Keratinocyte (primary cell): Measurements from ENCODE around the gene GRIK4. TPM values are rescaled to one million over a fixed set of nuclear protein-coding genes. Genes with fewer than 3 reads are reported as not detected.

ENCODE experiments used
- DNase-seq: peaks from one replicate; pipeline ENCODE4 v3.0.0-alpha.2; 2011; ENCODE audit warnings: low read depth, missing footprints, low spot score
- FAIRE-seq: peaks from 2 replicates; lab custom pipeline; 2011; peaks lifted over from hg19 to GRCh38; lab: Jason Lieb, UNC
- H2AFZ ChIP-seq: 2 replicates; pipeline ENCODE4 v1.6.0; 2012; ENCODE audit warnings: low read length, control low read depth, inconsistent platforms; ENCODE audit not compliant: control insufficient read depth
- H3K27ac ChIP-seq: 2 replicates; pipeline ENCODE4 v1.5.1; 2011; ENCODE audit warnings: low read length; ENCODE audit not compliant: control insufficient read depth, insufficient read depth
- H3K27me3 ChIP-seq: 3 replicates; pipeline ENCODE4 v1.6.0; 2011; ENCODE audit warnings: low read length; ENCODE audit not compliant: control insufficient read depth, insufficient read depth; ENCODE audit errors: extremely low read depth
- H3K36me3 ChIP-seq, 2 experiments: 2 replicates in 1 of 2; 3 replicates in 1 of 2; pipeline ENCODE4 v1.5.1; 2011; ENCODE audit warnings: low read length in 2 of 2, mild to moderate bottlenecking in 1 of 2; ENCODE audit not compliant: control insufficient read depth in 2 of 2, insufficient read depth in 2 of 2; ENCODE audit errors: extremely low read depth in 1 of 2
- H3K4me1 ChIP-seq: 3 replicates; pipeline ENCODE4 v1.5.1; 2011; ENCODE audit warnings: low read length; ENCODE audit not compliant: control insufficient read depth, insufficient read depth; ENCODE audit errors: extremely low read depth
- H3K4me2 ChIP-seq: 3 replicates; pipeline ENCODE4 v1.6.0; 2011; ENCODE audit warnings: low read depth, low read length; ENCODE audit not compliant: control insufficient read depth, insufficient read depth; ENCODE audit errors: extremely low read depth
- H3K4me3 ChIP-seq, 3 experiments: fragments of 200-600 bp in 1 of 3; sonication (generic) in 1 of 3; 2 replicates in 2 of 3; 3 replicates in 1 of 3; pipeline ENCODE4 v1.5.1; 2011 to 2016; ENCODE audit warnings: low read length in 3 of 3, mild to moderate bottlenecking in 3 of 3, control low read depth in 2 of 3, inconsistent platforms in 1 of 3, low read depth in 1 of 3, mixed read lengths in 1 of 3, mixed run types in 1 of 3, moderate library complexity in 1 of 3; ENCODE audit not compliant: control insufficient read depth in 2 of 3, insufficient read depth in 2 of 3; ENCODE audit errors: extremely low read depth in 1 of 3
- H3K79me2 ChIP-seq: 2 replicates; pipeline ENCODE4 v1.6.0; 2012; ENCODE audit warnings: low read length; ENCODE audit not compliant: control insufficient read depth, insufficient read depth
- H3K9ac ChIP-seq: 3 replicates; pipeline ENCODE4 v1.6.0; 2011; ENCODE audit warnings: low read length; ENCODE audit not compliant: control insufficient read depth, insufficient read depth; ENCODE audit errors: extremely low read depth
- H3K9me1 ChIP-seq: 3 replicates; pipeline ENCODE4 v1.6.0; 2011; ENCODE audit warnings: low read length; ENCODE audit not compliant: control insufficient read depth, insufficient read depth; ENCODE audit errors: extremely low read depth
- H3K9me3 ChIP-seq: 2 replicates; pipeline ENCODE4 v1.5.1; 2012; ENCODE audit warnings: low read depth, low read length; ENCODE audit not compliant: control insufficient read depth
- H4K20me1 ChIP-seq: 3 replicates; pipeline ENCODE4 v1.6.0; 2011; ENCODE audit warnings: low read length; ENCODE audit not compliant: control insufficient read depth, insufficient read depth; ENCODE audit errors: extremely low read depth
- EZH2 ChIP-seq: IDR thresholded peaks from one replicate; pipeline ENCODE4 v1.6.1; 2012; ENCODE audit warnings: inconsistent platforms, mild to moderate bottlenecking, low read length, moderate library complexity
- dilution Hi-C: fragments of 300-500 bp; cut with MboI; formaldehyde crosslinking; loops from one replicate; pipeline ENCODE4 v1.7.0; 2020; ENCODE audit warnings: low sequenced_read_pairs; ENCODE audit not compliant: extremely low pct_ligation_motif_present
- polyA plus RNA-seq, 5 experiments: library from polyadenylated mRNA; depleted of rRNA in 3 of 5; stranded (reverse) in 3 of 5; stranded (forward) in 1 of 5; unstranded in 1 of 5; fragments of >200 nt; gene quantifications; 1 replicate in 1 of 5; 2 replicates in 3 of 5; 3 replicates in 1 of 5; pipeline versions ENCODE4 v1.2.1 to v1.2.3, GENCODE V29; 2011 to 2012; ENCODE audit warnings: missing spikeins in 2 of 5, low read depth in 1 of 5, low replicate concordance in 1 of 5
- TF ChIP-seq, protein P1 (sequence below), 3 experiments: IDR thresholded peaks in 1 of 3; conservative IDR thresholded peaks in 1 of 3; optimal IDR thresholded peaks in 1 of 3; 2 replicates in 2 of 3; 3 replicates in 1 of 3; pipeline versions ENCODE3 to v1.5.1; 2011; ENCODE audit warnings: low read length in 3 of 3, mild to moderate bottlenecking in 3 of 3, moderate library complexity in 2 of 3, control low read depth in 1 of 3, inconsistent platforms in 1 of 3; ENCODE audit not compliant: insufficient read depth in 2 of 3; ENCODE audit errors: extremely low read depth in 1 of 3

GRIK4 gene
- polyA plus RNA-seq, 1 donor (not counting 4 experiments of a cell fraction or from before 2014, with no cell fraction given) = not detected

DNA sequence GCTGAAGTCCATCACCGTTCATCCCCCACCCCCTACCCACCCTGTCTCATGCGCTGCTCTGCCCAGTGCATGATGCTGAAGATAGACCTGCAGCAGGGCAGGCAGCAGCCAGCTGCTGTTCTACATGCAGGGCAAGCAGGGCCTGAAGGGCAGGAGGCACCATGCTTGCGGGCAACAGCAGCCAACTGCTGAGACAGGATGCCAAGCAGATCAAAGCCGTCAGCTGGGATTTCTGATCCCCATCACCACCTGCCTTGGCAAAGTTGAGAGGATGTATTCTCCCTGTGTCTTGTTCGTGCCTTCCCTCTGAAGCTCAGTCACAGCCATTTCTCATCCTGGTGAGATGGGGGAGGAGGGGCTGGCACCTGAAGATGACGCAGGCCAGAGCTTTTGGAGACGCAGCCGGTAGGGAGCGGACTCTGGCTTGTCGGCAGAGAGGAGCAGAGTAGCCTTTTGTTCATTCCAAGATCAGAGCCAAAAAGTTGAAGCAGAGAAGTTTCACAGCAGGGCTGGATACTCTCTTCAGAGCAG lies 227.0 kb downstream of the GRIK4 start:
- H3K27me3 ChIP-seq = peaks cover 3% of the 10 kb centered on the region
- FAIRE-seq = no peak
- dilution Hi-C loops = no loop called here

DNA sequence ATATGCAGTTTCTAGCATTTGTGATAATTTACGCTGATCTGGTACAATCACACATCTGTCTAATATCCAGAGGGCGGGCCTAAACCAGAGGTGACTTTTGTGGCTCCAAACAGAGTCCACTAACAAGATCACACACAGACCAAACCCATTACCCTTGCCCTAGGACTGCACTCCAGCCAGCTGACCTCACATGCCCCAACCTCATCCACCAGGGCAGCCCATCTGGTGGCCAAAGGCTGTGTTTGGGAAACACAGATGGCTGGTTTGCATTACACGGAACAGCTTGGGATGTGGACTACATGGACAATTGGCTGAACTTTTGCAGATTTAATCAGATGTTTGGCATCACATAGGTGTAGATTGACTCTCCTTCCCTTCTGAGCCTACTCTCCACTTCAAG lies 228.2 kb downstream of the GRIK4 start:
- H3K4me3 ChIP-seq = no peak overlapping the region
- no peaks in the 10 kb centered on the region for H3K36me3 ChIP-seq
- no peak overlapping the region for H3K27ac ChIP-seq
- H2AFZ ChIP-seq = no peak overlapping the region
- H3K9me1 ChIP-seq = no peaks in the 10 kb centered on the region
- DNase-seq = no peak
- no peaks in the 10 kb centered on the region for H3K9me3 ChIP-seq
- FAIRE-seq = no peak
- TF ChIP-seq, protein P1, sequence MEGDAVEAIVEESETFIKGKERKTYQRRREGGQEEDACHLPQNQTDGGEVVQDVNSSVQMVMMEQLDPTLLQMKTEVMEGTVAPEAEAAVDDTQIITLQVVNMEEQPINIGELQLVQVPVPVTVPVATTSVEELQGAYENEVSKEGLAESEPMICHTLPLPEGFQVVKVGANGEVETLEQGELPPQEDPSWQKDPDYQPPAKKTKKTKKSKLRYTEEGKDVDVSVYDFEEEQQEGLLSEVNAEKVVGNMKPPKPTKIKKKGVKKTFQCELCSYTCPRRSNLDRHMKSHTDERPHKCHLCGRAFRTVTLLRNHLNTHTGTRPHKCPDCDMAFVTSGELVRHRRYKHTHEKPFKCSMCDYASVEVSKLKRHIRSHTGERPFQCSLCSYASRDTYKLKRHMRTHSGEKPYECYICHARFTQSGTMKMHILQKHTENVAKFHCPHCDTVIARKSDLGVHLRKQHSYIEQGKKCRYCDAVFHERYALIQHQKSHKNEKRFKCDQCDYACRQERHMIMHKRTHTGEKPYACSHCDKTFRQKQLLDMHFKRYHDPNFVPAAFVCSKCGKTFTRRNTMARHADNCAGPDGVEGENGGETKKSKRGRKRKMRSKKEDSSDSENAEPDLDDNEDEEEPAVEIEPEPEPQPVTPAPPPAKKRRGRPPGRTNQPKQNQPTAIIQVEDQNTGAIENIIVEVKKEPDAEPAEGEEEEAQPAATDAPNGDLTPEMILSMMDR (optimal IDR thresholded peaks at IDR 0.05 in 1 of 3, IDR thresholded peaks at IDR 0.05 in 1 of 3, conservative IDR thresholded peaks at IDR 0.05 in 1 of 3; ENCODE audit: extremely low read depth in 1 of 3, insufficient read depth in 2 of 3, low read length in 3 of 3) = no peak
- TF ChIP-seq EZH2 = no peak
- H3K4me1 ChIP-seq = no peaks in the 10 kb centered on the region
- H4K20me1 ChIP-seq = no peaks in the 10 kb centered on the region
- peaks cover 9% of the 10 kb centered on the region for H3K27me3 ChIP-seq
- dilution Hi-C loops = no loop called here
- H3K4me2 ChIP-seq = no peak overlapping the region
- H3K79me2 ChIP-seq = no peaks in the 10 kb centered on the region
- H3K9ac ChIP-seq = no peak overlapping the region

More for the DNA sequence above, 227.0 kb downstream of the GRIK4 start:
- Histone ChIP-seq H3K36me3 (no peaks in the 10 kb centered on the region), H3K4me3 (no peak overlapping the region), H3K4me2 (no peak overlapping the region), H3K9me1 (no peaks in the 10 kb centered on the region), H3K9me3 (no peaks in the 10 kb centered on the region), H3K79me2 (no peaks in the 10 kb centered on the region), H2AFZ (no peak overlapping the region), H3K27ac (no peak overlapping the region), H4K20me1 (no peaks in the 10 kb centered on the region), H3K9ac (no peak overlapping the region), H3K4me1 (no peaks in the 10 kb centered on the region)
- no peak for DNase-seq
- no peak for TF ChIP-seq EZH2
- TF ChIP-seq, protein P1 (optimal IDR thresholded peaks at IDR 0.05 in 1 of 3, IDR thresholded peaks at IDR 0.05 in 1 of 3, conservative IDR thresholded peaks at IDR 0.05 in 1 of 3; ENCODE audit: extremely low read depth in 1 of 3, insufficient read depth in 2 of 3, low read length in 3 of 3) = no peak
